ENCODE data around the gene CBR3. TPM values are rescaled to one million over a fixed set of nuclear protein-coding genes. Genes with fewer than 3 reads are reported as not detected.
"Not testable (repeated sequence)": the region's sequence is repeated elsewhere in the genome, so short reads cannot be mapped to it uniquely, and the experiment has no call there.

Gene CBR3
- total and polyA plus RNA-seq, 2 donors (not counting 1 experiment from before 2014, with no cell fraction given): 1.9 to 11.3 TPM

DNA sequence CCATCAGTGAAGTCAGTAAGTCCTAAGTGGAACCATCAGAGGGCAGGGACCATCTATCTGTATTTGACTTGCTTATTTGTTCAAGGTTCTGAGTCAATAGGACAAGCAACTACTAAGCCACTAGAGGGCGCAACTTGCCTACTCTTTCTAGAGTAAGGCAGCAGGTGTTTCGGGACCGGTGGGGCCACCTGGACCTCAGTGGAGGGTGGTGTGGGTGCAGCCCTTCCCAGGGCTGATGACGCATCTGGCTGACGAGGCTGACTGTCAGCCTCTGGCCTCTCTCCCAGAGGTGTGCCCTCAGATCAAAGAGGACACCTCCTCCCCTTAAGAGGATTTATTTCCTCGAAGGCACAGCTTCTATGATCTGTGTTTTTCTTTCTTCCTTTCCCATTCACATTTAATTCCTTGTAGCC is 6.6 kb downstream of the CBR3 start:
- peak overlapping the region in 1 of 2 donors; percentile 18 for H3K27ac ChIP-seq (ENCODE audit: low read length in 2 of 2)

DNA sequence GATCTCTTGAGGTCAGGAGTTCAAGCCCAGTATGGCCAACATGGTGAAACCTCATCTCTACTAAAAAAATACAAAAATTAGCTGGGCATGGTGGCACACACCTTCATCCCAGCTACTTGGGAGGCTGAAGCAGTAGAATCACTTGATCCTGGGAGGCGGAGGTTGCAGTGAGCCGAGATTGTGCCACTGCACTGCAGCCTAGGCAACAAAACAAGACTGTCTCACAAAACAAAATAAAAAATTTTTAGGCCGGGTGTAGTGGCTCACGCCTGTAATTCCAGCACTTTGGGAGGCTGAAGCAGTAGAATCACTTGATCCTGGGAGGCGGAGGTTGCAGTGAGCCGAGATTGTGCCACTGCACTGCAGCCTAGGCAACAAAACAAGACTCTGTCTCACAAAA is 9.4 kb downstream of the CBR3 start:
- not testable (repeated sequence) for H3K27ac ChIP-seq (ENCODE audit: low read length in 2 of 2); H3K27me3 ChIP-seq (replicated peaks in 1 of 4; ENCODE audit: control extremely low read depth in 1 of 4, control insufficient read depth in 3 of 4, insufficient read depth in 4 of 4, low read length in 3 of 4); DNase-seq; H3K79me2 ChIP-seq (ENCODE audit: control insufficient read depth, insufficient read depth, low read length); H3K9me3 ChIP-seq (ENCODE audit: control extremely low read depth in 1 of 3, control insufficient read depth in 2 of 3, insufficient read depth in 1 of 3, low read length in 2 of 3); ATAC-seq (ENCODE audit: low read depth); H3K27ac Mint-ChIP-seq; H3K4me3 ChIP-seq (ENCODE audit: control extremely low read depth in 1 of 5, extremely low read depth in 1 of 5, insufficient read depth in 1 of 5, low read depth in 2 of 5, low read length in 4 of 5); H2AFZ ChIP-seq (ENCODE audit: insufficient read depth, low read depth, low read length, poor library complexity, severe bottlenecking); H3K9ac ChIP-seq (ENCODE audit: low read length); H3K9me3 Mint-ChIP-seq (ENCODE audit: insufficient read depth); H4K20me1 ChIP-seq (ENCODE audit: control insufficient read depth, insufficient read depth, low read length, poor library complexity, severe bottlenecking); H3K36me3 ChIP-seq (replicated peaks in 1 of 2; ENCODE audit: control extremely low read depth in 1 of 2, control insufficient read depth in 1 of 2, extremely low read depth in 1 of 2, insufficient read depth in 2 of 2, low read length in 1 of 2); H3K27me3 Mint-ChIP-seq; H3K4me2 ChIP-seq (replicated peaks; ENCODE audit: low read depth, low read length, poor library complexity, severe bottlenecking); H3K4me3 Mint-ChIP-seq
- ChIA-PET CTCF (interaction anchor here (1.9 to 6.5 kb wide), 4 partner anchors 8 to 187 kb away, joined by 6 to 64 read pairs (median 26); no protein-coding TSS in a partner anchor), POLR2A (interaction anchor here (0.7 kb wide), 1 partner anchor 19 kb away, joined by 8 read pairs; no protein-coding TSS in a partner anchor)
- peaks cover 19% of the 10 kb centered on the region for H3K4me1 Mint-ChIP-seq
- H3K4me1 ChIP-seq (ENCODE audit: control insufficient read depth in 2 of 2, insufficient read depth in 2 of 2, low read length in 2 of 2): peaks cover 14 to 19% of the 10 kb centered on the region in 2 donors
- intact Hi-C loops (cut with micrococcal nuclease): loop anchor here (5.0 kb wide), 1 partner anchor 243 kb away; the partner anchor contains the start of gene CHAF1B
- no CpG with 5 or more reads among the region's 6 CpGs for WGBS (ENCODE audit: insufficient coverage)

More for the DNA sequence above, 6.6 kb downstream of the CBR3 start:
- ATAC-seq (ENCODE audit: low read depth): peak; percentile 95
- no peak overlapping the region for H3K4me3 ChIP-seq (ENCODE audit: control extremely low read depth in 1 of 5, extremely low read depth in 1 of 5, insufficient read depth in 1 of 5, low read depth in 2 of 5, low read length in 4 of 5)
- TF ChIP-seq EZH2 (IDR thresholded peaks at IDR 0.05; ENCODE audit: borderline replicate concordance, insufficient read depth, low read depth, low read length, poor library complexity, severe bottlenecking) (no peak), CTCF (IDR thresholded peaks at IDR 0.05) (peak; percentile 93)
- H3K36me3 ChIP-seq (replicated peaks in 1 of 2; ENCODE audit: control extremely low read depth in 1 of 2, control insufficient read depth in 1 of 2, extremely low read depth in 1 of 2, insufficient read depth in 2 of 2, low read length in 1 of 2): peaks cover 0 to 5% of the 10 kb centered on the region in 2 experiments
- intact Hi-C loops (cut with micrococcal nuclease): loop anchor here (1.0 to 5.0 kb wide), 5 partner anchors 9 to 246 kb away; partner anchors contain the start of genes CHAF1B and DOP1B
- H3K4me2 ChIP-seq (replicated peaks; ENCODE audit: low read depth, low read length, poor library complexity, severe bottlenecking): peak overlapping the region; percentile 38
- H3K9me3 Mint-ChIP-seq (ENCODE audit: insufficient read depth): no peaks in the 10 kb centered on the region
- H3K27me3 ChIP-seq (replicated peaks in 1 of 4; ENCODE audit: control extremely low read depth in 1 of 4, control insufficient read depth in 3 of 4, insufficient read depth in 4 of 4, low read length in 3 of 4): no peaks in the 10 kb centered on the region
- no peak overlapping the region for H3K4me3 Mint-ChIP-seq
- H3K9me3 ChIP-seq (ENCODE audit: control extremely low read depth in 1 of 3, control insufficient read depth in 2 of 3, insufficient read depth in 1 of 3, low read length in 2 of 3): no peaks in the 10 kb centered on the region
- no peaks in the 10 kb centered on the region for H3K79me2 ChIP-seq (ENCODE audit: control insufficient read depth, insufficient read depth, low read length)
- DNase-seq: peak; percentile 93
- whole genome bisulfite sequencing (ENCODE audit: insufficient coverage): 0% methylated on average over 1 of the region's 6 CpGs
- peaks cover 24% of the 10 kb centered on the region for H3K4me1 Mint-ChIP-seq
- no peak overlapping the region for H2AFZ ChIP-seq (ENCODE audit: insufficient read depth, low read depth, low read length, poor library complexity, severe bottlenecking)
- POLR2A ChIA-PET: interaction anchor here (0.9 to 1.2 kb wide), 2 partner anchors 11 to 848 kb away, joined by 3 to 6 read pairs; no protein-coding TSS in a partner anchor
- H3K27ac Mint-ChIP-seq: no peak overlapping the region
- H3K9ac ChIP-seq (ENCODE audit: low read length): no peak overlapping the region
- peaks cover 19 to 29% of the 10 kb centered on the region in 2 donors for H3K4me1 ChIP-seq (ENCODE audit: control insufficient read depth in 2 of 2, insufficient read depth in 2 of 2, low read length in 2 of 2)
- CTCF ChIA-PET: interaction anchor here (0.5 to 6.5 kb wide), 27 partner anchors 9 to 786 kb away, joined by 3 to 64 read pairs (median 5); no protein-coding TSS in a partner anchor
- no peaks in the 10 kb centered on the region for H3K27me3 Mint-ChIP-seq
- no peaks in the 10 kb centered on the region for H4K20me1 ChIP-seq (ENCODE audit: control insufficient read depth, insufficient read depth, low read length, poor library complexity, severe bottlenecking)
